Gastrocnemius medialis (tissue), 4 donors: ENCODE data around the gene CACNA1A.
"Not testable (repeated sequence)": the region's sequence is repeated elsewhere in the genome, so short reads cannot be mapped to it uniquely, and the experiment has no call there.

ENCODE experiments used
- POLR2A ChIP-seq, 2 donors: fragments of 450-650 bp; IDR thresholded peaks; one replicate each; pipeline ENCODE4 v1.6.1; 2017; ENCODE audit warnings: antibody characterized with exemption in 2 of 2, mild to moderate bottlenecking in 2 of 2, moderate library complexity in 2 of 2
- TF ChIP-seq, protein P1 (sequence below), 5 experiments: fragments of 450-650 bp in 3 of 5; fragments of 200-600 bp in 2 of 5; sonication (generic) in 2 of 5; IDR thresholded peaks in 4 of 5; conservative IDR thresholded peaks in 1 of 5; 1 replicate in 4 of 5; 2 replicates in 1 of 5; pipeline ENCODE4 v1.5.1; 2016 to 2019; ENCODE audit warnings: antibody characterized with exemption in 5 of 5, mild to moderate bottlenecking in 3 of 5, moderate library complexity in 3 of 5

DNA sequence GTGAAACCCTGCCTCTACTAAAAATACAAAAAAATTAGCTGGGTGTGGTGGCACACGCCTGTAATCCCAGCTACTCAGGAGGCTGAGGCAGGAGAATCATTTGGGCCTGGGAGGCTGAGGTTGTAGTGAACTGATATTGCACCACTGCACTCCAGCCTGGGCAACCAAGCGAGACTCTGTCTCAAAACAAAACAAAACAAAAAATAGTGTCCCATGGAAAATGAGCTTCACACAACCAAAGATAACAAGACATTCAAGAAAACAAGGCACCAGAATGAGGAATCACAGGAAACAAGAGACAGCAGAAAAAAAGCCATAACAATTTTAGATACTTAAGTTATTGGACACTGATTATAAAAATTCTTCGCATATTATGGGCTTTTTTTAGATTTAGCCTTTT lies 80.4 kb downstream of the CACNA1A start:
- TF ChIP-seq, protein P1, sequence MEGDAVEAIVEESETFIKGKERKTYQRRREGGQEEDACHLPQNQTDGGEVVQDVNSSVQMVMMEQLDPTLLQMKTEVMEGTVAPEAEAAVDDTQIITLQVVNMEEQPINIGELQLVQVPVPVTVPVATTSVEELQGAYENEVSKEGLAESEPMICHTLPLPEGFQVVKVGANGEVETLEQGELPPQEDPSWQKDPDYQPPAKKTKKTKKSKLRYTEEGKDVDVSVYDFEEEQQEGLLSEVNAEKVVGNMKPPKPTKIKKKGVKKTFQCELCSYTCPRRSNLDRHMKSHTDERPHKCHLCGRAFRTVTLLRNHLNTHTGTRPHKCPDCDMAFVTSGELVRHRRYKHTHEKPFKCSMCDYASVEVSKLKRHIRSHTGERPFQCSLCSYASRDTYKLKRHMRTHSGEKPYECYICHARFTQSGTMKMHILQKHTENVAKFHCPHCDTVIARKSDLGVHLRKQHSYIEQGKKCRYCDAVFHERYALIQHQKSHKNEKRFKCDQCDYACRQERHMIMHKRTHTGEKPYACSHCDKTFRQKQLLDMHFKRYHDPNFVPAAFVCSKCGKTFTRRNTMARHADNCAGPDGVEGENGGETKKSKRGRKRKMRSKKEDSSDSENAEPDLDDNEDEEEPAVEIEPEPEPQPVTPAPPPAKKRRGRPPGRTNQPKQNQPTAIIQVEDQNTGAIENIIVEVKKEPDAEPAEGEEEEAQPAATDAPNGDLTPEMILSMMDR (IDR thresholded peaks at IDR 0.05 in 4 of 5, conservative IDR thresholded peaks at IDR 0.05 in 1 of 5), result not testable (repeated sequence)
- TF ChIP-seq POLR2A (IDR thresholded peaks at IDR 0.05), result not testable (repeated sequence)
